Smooth muscle cell (in vitro differentiated cells): ENCODE measurements around the gene TMEM18. TPM values are rescaled to one million over a fixed set of nuclear protein-coding genes. Genes with fewer than 3 reads are reported as not detected.

Source experiments
- DNase-seq: peaks from one replicate; lab custom pipeline; 2025; ENCODE audit not compliant: unreplicated experiment; lab: John Stamatoyannopoulos, UW
- H2AFZ ChIP-seq: fragments of 200-600 bp; sonication (generic); 2 replicates; pipeline ENCODE4 v1.6.0; 2016; ENCODE audit warnings: antibody characterized with exemption, low read depth, mild to moderate bottlenecking
- H3F3A ChIP-seq: fragments of 200-600 bp; sonication (generic); 2 replicates; pipeline ENCODE4 v1.6.0; 2017; ENCODE audit warnings: antibody characterized with exemption, low read depth
- H3K27ac ChIP-seq: fragments of 200-600 bp; sonication (generic); 2 replicates; pipeline ENCODE4 v1.5.1; 2016; ENCODE audit warnings: low read depth, mild to moderate bottlenecking
- H3K27me3 ChIP-seq: fragments of 200-600 bp; sonication (generic); 2 replicates; pipeline ENCODE4 v1.6.1; 2016; ENCODE audit warnings: low read depth, mild to moderate bottlenecking
- H3K36me3 ChIP-seq: fragments of 200-600 bp; sonication (generic); 2 replicates; pipeline ENCODE4 v1.5.1; 2016; ENCODE audit warnings: low read depth
- H3K4me1 ChIP-seq: fragments of 200-600 bp; sonication (generic); 2 replicates; pipeline ENCODE4 v1.5.1; 2016; ENCODE audit warnings: low read depth
- H3K4me2 ChIP-seq: fragments of 200-600 bp; sonication (generic); 2 replicates; pipeline ENCODE4 v1.6.0; 2016; ENCODE audit warnings: mild to moderate bottlenecking
- H3K4me3 ChIP-seq: fragments of 200-600 bp; sonication (generic); 2 replicates; pipeline ENCODE4 v1.5.1; 2016; ENCODE audit warnings: mild to moderate bottlenecking
- H3K79me2 ChIP-seq: fragments of 200-600 bp; sonication (generic); 2 replicates; pipeline ENCODE4 v1.6.0; 2016; ENCODE audit warnings: low read depth, mild to moderate bottlenecking
- H3K9ac ChIP-seq: fragments of 200-600 bp; sonication (generic); 2 replicates; pipeline ENCODE4 v1.6.0; 2016; ENCODE audit warnings: low read depth
- H3K9me3 ChIP-seq: fragments of 200-600 bp; sonication (generic); replicated peaks from 2 replicates; pipeline ENCODE4 v1.5.1; 2016; ENCODE audit warnings: low read depth
- H4K20me1 ChIP-seq: fragments of 200-600 bp; sonication (generic); 2 replicates; pipeline ENCODE4 v1.6.0; 2016; ENCODE audit warnings: low read depth
- WGBS: methylation state at CpG from one replicate; pipeline ENCODE4 v1.1.7; 2016; ENCODE audit warnings: low lambda C conversion rate; 5-methylcytosine and 5-hydroxymethylcytosine counted together
- polyA plus RNA-seq: library from polyadenylated mRNA; unstranded; fragments of >200 nt; fragmentation: Nextera tagmentation; extraction: Ambion mirVana; gene quantifications from 2 replicates; pipeline ENCODE4 v1.2.1, GENCODE V29; 2016
- total RNA-seq: library from RNA; depleted of rRNA; stranded (reverse); fragments of >200 nt; gene quantifications from 2 replicates; pipeline ENCODE4 v1.2.3, GENCODE V29; 2014
- TF ChIP-seq, protein P1 (sequence below): fragments of 200-600 bp; sonication (generic); IDR thresholded peaks from 2 replicates; pipeline ENCODE4 v1.5.1; 2017; ENCODE audit warnings: borderline replicate concordance, mild to moderate bottlenecking, antibody characterized with exemption; ENCODE audit not compliant: insufficient read depth, poor library complexity, severe bottlenecking

TMEM18 gene
- total and polyA plus RNA-seq, 2 experiments from 2014 or later, result 18.3 to 29.1 TPM

DNA sequence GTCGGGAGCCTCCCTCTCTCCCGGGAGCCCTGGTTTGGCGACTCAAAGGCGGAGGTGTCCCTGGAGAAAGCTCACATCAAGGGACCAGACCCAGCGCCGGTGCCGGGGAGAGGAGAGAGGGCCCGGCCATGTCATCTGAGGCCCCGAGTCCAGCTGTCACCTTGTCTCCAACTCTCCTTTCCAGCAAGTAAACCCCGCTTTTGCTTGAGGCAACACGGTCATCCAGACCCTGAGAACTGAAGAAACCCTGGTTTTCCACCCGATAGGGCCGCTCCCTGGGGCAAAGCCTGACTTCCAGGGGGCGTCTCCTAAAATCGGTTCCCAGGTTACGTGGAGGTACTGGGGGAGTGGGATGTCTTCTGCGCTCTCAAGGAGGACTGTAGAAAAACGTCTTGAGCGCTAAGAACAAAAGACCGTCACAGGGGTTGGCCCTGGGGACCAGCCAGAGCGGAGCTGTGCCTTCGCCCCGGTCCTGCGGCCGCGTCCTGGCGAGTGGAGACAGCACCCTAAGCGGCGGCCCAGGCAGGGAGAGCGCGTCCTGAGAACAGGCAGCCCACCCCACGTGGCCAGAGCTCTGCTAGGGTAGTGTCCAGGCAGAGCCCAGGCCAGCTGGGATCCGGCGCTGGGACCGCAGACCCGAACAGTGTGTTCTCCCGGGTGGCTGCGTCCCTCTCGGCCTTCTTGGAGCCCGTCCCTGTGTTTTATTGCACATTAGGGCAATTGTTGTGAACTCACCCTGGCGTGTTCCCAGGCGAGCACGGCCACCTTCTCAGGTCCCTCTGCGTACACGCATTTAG lies 55.7 kb downstream of the TMEM18 start:
- Histone ChIP-seq H4K20me1 (no peaks in the 10 kb centered on the region), H3K27ac (no peak overlapping the region), H3K4me3 (no peak overlapping the region), H3K4me2 (no peak overlapping the region), H3K79me2 (no peaks in the 10 kb centered on the region), H3K4me1 (peaks cover 5% of the 10 kb centered on the region), H2AFZ (no peak overlapping the region), H3F3A (no peaks in the 10 kb centered on the region), H3K36me3 (no peaks in the 10 kb centered on the region), H3K9me3 (no peaks in the 10 kb centered on the region), H3K9ac (no peak overlapping the region), H3K27me3 (no peaks in the 10 kb centered on the region)
- WGBS, result 94% methylated on average over 43 of the region's 45 CpGs
- no peak for DNase-seq
- TF ChIP-seq, protein P1, sequence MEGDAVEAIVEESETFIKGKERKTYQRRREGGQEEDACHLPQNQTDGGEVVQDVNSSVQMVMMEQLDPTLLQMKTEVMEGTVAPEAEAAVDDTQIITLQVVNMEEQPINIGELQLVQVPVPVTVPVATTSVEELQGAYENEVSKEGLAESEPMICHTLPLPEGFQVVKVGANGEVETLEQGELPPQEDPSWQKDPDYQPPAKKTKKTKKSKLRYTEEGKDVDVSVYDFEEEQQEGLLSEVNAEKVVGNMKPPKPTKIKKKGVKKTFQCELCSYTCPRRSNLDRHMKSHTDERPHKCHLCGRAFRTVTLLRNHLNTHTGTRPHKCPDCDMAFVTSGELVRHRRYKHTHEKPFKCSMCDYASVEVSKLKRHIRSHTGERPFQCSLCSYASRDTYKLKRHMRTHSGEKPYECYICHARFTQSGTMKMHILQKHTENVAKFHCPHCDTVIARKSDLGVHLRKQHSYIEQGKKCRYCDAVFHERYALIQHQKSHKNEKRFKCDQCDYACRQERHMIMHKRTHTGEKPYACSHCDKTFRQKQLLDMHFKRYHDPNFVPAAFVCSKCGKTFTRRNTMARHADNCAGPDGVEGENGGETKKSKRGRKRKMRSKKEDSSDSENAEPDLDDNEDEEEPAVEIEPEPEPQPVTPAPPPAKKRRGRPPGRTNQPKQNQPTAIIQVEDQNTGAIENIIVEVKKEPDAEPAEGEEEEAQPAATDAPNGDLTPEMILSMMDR, result no peak

DNA sequence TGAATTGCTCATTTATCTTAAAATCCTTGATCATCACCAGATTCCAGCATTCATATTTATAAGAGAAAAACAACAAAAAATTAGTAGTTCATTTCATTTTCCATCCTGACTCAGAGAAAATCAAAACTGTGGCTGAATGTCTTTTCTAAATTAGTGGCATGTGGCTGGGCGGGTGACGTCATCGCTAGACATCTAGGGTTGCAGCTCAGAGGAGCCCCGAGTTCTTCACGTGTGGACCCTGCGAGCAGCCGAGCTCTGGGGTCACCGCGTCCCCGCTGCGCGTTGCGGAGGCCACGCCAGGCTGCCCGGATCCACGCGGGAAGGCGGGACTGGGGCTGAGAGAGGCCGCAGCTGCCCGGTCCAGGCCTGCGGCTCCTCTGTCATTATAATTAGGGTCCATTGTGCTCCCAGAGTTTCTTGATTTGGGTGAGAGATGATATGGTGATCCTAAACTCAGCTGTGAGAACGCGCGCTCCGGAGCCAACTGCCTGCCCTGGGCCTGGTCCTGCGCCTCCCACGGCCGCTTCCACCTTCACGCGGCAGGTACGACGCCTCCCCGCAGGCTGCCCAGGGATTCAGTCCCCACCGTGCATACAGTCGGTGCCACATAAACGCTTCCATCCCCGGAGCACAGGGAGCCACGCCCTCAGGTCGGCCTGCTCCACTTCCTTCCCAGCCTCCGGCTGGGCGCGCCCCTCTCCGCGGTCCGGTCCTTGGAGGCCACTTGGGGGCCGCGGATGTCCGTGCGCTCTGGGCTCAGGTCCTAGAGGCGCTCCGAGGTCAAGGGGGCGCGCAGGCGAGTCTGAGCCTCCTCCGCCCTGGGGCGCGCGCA lies 56.5 kb downstream of the TMEM18 start:
- no peak overlapping the region for H3K27ac ChIP-seq
- H4K20me1 ChIP-seq, result no peaks in the 10 kb centered on the region
- peaks cover 5% of the 10 kb centered on the region for H3K4me1 ChIP-seq
- no peaks in the 10 kb centered on the region for H3K9me3 ChIP-seq
- no peak for DNase-seq
- no peak overlapping the region for H2AFZ ChIP-seq
- H3K9ac ChIP-seq, result no peak overlapping the region
- H3K79me2 ChIP-seq, result no peaks in the 10 kb centered on the region
- H3K36me3 ChIP-seq, result no peaks in the 10 kb centered on the region
- no peaks in the 10 kb centered on the region for H3F3A ChIP-seq
- H3K4me2 ChIP-seq, result no peak overlapping the region
- 96% methylated on average over 51 of the region's 58 CpGs for WGBS
- no peaks in the 10 kb centered on the region for H3K27me3 ChIP-seq
- TF ChIP-seq, protein P1, result no peak
- no peak overlapping the region for H3K4me3 ChIP-seq

DNA sequence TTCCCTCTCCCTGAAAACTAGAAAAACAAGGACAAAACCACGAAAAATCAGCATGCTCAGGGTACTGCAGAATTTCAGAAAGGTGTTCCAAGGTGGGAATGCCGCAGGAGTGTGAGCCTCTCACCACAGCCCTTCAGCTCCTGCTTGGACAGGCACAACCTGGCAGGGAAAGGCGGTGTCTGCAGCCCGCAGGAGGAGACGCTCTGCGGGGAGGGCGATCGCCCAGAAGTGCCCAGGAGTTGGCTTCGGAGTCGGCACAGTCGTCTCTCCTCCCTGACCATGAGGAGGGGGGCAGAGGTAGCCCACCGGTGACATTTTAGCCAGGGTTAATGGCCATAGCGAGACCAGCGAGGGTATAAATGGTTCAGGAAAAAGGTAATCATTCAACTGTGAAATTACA lies 57.2 kb downstream of the TMEM18 start:
- WGBS, result 94% methylated on average over 14 of the region's 14 CpGs
- DNase-seq, result no peak
- H3K9ac ChIP-seq, result no peak overlapping the region

More for the DNA sequence above, 57.2 kb downstream of the TMEM18 start:
- Histone ChIP-seq H3K27ac (no peak overlapping the region), H3K27me3 (no peaks in the 10 kb centered on the region), H4K20me1 (no peaks in the 10 kb centered on the region), H2AFZ (no peak overlapping the region), H3K4me3 (no peak overlapping the region), H3K79me2 (no peaks in the 10 kb centered on the region), H3K4me1 (peaks cover 5% of the 10 kb centered on the region), H3K4me2 (no peak overlapping the region), H3K36me3 (no peaks in the 10 kb centered on the region), H3F3A (no peaks in the 10 kb centered on the region), H3K9me3 (no peaks in the 10 kb centered on the region)
- TF ChIP-seq, protein P1, result no peak
